Lung microvascular endothelial cell (primary cell): ENCODE results near the gene SLC2A2. TPM values are rescaled to one million over a fixed set of nuclear protein-coding genes. Genes with fewer than 3 reads are reported as not detected.
A peak's percentile ranks its signal among the peaks of the same experiment; 100 is the strongest.

Source experiments
- DNase-seq, 2 donors: peaks; one replicate each; pipeline versions ENCODE4 v3.0.0 to v3.0.0-alpha.2; 2010; ENCODE audit warnings: low read depth in 2 of 2
- total RNA-seq: library from RNA; depleted of rRNA; stranded (reverse); fragments of >200 nt; gene quantifications from 2 replicates; pipeline ENCODE4 v1.2.1, GENCODE V29; 2014

The SLC2A2 gene
- total RNA-seq, 1 donor from 2014 or later: not detected

DNA sequence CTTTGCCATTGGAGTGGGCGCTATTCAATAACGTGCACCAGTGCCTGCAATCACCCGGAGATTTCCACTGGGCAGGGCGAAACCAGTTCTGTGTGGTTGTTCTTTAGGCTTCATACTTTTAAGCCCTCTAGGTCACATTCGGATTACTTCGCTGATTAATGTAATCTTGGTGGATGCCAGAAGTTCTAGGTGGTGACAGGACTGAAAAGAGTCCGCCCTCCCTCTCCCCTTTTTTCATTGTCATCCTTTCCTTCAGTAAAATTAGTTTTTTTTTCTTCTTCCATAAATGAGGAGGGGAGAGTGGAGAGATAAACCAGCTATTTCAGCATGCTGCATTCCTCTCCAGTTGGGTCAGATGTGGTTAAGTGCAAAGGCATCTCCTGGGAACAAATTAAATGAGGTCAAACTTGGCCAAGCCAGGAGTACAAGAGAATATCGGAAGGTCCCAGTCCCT is 2.3 kb upstream of the SLC2A2 start:
- DNase-seq: no peak

DNA sequence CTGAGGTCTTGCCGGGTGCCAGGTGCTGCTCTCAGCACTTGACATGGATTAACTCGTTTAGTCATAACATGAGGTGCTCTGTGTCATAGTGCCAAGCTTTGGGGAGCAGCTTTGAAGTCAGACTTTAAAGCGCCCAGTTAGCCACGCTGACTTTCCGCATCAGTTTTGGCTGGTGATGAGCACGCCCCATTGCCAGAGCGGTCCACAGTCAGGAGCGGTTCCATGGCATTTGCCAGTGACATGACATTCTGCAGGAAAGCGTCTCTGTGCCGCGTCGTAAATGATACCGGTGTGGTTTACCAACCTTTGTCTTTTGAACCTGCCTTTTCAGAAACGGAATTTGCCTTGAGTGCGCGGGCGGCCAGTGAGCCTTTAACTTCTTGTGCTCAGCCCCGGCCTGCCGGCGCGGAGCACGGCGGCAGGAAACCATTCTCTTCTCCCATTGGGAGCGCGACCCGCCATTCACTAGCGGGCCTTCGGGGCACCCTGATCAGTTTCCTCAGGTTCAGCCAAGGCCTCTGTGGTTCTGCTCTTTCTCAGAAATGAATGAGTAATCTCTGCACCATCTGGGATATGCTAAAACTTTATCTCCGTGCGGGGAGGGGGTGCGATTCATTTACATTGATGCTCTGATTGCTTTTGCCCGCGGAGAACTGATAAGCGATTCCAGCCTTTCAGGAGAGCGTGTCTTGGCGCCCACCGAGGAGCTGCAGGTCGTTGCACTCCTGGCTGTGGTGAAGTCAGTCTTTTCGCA is 1.7 kb upstream of the SLC2A2 start:
- peak; percentile 20 to 41 for DNase-seq

DNA sequence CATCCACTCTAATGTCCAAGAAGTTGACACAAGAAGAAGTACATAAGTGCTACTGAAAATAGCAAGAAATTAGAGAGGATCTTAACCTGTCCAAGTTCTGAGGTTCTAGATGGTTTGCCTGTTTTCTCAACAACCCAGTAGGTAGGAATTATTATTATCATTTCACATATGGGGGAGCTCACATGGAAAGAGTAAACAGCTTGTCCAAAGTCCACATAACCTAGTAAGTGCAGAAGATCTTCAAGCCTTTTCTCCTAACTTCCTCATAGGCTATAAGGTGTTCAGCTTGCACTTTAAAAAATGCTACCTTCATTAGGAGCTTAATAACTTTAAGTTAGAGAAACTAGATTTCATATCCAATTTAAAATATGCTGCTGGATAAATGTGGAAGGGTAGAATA is 3.0 kb downstream of the SLC2A2 start:
- DNase-seq: no peak

DNA sequence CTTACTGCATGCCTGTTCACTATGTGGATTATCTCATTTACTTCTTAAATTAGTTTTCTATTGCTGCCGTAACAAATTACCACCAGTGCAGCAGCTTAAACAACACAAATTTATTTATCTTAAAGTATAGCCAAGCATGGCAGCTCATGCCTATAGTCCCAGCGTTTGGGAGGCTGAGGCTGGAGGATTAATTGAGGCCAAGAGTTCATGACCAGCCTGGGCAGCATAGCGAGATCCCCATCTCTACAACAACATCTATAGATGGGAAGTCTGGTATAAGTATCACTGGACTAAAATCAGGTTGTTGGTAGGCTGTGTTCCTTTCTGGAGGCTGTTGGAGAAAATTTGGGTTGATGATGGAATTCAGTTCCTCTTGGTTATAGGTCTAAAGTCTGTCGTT is 5.1 kb downstream of the SLC2A2 start:
- DNase-seq: no peak

DNA sequence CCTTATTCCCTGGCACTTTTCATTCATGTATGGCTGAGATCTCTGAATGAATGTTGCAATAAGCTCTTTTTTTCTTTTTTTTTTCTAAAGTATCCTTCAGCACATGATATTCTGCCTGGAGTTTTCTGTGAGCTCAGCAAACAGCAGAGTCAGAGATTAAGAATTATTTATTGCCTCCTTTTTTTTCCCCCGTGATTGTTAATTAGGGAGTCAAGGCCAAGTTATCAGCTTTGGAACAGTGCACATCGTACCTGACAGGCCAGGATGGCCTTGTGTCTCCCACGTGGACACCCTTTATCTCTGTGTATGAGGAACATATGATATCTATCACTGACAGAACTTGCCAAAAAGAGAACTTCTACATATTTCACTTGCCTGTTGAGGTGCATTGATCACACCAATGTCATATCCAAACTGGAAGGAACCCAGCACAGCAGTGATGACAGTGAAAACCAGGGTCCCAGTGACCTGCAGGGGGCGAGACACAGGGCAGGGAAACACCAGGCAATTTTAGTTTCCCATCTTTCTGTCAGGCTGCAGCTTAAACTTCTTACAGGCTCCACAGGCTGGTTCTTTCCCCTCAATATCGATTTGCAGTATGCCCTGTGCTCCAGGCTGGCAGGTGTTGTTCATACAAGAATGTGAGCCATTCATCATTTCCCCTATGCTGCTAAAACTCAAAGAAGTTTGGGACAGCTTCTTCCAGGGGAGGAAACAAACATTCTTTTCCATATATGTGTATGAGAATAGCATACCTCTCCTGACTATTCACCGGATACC is 8.2 kb downstream of the SLC2A2 start:
- no peak for DNase-seq

DNA sequence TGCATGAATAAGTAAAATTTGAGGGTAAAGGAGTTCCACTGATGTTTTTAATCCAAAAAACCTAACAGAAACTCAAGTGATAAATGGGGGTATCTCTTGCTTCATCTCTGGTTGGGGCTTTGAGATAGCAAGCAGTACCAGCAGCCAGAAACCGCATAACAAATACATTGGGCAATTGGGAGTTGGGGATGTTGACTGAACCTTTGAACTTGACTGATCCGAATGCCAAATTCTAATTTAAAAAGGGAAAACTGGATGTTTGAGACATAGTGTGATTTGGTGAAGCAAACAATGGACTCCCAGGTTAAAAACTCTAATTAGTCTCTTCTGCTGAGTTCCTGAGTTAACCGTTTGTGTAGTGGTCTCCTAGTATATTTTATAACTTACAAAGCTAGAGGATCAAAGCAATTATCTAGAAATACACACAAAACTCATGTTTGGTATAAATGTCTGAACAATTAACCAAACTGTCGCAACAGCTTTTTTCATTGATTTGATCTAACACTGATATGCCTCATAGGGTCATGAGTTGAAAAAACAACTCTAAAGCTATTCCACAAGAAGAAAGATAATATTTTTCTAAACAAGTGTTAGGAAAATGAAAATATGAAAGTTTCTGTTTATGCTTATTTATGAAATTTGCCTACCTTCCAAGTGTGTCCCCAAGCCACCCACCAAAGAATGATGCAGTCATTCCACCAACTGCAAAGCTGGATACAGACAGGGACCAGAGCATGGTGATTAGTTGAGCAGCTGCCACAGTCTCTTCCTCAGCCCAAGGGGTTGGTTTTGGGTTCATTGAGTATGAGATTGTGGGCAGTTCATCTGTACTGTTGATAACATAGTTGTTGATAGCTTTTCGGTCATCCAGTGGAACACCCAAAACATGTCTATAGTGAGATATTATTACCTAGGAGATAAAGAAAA is 12.4 kb downstream of the SLC2A2 start:
- DNase-seq: no peak

DNA sequence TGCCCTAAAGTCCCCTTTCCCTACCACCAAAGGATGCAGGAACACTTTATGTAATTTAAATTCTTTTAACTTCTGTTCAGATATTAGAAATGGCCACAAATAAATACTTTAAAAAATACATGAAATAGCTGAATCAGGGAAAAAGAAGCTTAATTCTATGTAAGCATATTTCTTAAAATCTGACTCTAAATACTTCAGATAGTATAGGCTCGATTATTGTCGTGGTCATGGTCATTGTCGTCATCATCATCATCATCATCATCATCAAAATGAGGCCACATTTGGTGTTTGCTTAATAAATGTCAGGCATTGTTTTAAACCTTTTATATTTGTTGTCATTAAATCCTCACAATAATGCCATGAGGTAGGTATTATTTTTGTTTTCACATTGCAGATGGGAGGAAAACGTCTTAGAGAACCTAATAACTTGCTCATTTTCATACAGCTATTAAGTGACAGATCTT is 14.6 kb downstream of the SLC2A2 start:
- DNase-seq: no peak

DNA sequence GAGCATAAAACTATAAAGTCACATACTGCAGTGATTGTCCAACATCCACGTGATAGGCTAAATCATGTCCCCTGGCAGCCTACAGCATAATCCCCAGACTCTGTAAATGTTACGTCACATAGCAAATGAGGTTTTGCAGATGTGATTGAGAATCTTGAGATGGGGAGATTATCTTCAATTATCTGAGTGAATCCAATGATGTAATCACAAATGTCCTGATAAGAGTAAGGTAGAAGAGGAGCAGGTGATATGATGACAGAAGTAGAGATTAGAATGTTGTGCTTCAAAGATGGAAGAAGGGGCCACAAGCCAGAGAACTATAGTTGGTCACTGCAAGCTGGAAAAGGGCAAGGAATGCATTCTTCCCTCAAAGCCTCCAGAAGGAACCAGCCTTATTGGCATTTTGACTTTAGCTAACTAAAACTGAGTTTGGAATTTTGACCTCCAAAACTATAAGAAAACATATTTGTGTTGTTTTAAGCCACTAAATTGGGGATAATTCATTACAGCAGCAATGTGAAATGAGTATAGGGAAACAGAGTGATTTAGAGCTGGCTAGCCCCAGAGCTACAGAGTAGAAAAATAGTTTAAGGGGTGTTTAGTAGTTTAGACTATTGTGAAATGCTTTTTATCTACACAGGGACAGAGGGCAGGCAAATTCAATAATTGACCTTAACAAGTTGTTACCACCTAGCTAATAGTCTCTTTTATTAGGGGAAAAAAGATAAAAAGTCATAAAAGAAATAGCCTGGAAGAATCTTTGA is 15.2 kb downstream of the SLC2A2 start:
- no peak for DNase-seq

DNA sequence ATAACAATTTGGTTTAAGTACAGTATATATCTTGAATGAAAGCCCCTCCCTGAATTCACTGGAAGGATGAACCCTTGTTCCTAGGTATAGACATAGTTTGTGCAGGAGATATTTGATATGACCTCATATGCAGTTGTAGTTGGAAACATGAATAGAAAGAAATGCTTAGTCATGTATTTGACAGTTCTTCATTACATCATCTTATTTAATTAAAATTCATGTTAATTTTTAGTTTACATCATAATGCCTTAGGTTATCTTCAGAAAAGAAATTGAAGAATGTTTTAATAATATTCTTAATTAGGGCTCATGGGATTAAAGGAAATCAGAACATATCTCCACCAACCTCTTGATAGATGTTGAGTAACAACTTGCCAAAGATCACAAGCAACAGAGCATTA is 19.2 kb downstream of the SLC2A2 start:
- DNase-seq: no peak

DNA sequence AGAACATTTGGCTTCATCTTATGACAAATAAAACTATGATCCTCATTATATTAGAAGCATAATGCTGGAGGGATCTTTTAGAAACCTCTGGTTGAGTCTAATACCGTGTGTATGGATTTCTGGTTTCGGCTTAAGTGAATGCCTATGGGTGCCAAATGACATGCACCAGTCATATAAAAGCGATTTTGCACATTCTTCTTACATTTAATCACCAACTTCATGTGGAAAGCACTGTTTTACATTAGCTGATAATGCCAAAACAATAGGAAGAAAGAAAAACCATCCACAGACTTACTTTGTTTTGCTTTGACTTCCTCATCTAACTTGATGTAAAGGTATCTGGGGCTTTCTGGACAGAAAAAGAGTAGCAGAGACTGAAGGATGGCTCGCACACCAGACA is 20.9 kb downstream of the SLC2A2 start:
- no peak for DNase-seq

DNA sequence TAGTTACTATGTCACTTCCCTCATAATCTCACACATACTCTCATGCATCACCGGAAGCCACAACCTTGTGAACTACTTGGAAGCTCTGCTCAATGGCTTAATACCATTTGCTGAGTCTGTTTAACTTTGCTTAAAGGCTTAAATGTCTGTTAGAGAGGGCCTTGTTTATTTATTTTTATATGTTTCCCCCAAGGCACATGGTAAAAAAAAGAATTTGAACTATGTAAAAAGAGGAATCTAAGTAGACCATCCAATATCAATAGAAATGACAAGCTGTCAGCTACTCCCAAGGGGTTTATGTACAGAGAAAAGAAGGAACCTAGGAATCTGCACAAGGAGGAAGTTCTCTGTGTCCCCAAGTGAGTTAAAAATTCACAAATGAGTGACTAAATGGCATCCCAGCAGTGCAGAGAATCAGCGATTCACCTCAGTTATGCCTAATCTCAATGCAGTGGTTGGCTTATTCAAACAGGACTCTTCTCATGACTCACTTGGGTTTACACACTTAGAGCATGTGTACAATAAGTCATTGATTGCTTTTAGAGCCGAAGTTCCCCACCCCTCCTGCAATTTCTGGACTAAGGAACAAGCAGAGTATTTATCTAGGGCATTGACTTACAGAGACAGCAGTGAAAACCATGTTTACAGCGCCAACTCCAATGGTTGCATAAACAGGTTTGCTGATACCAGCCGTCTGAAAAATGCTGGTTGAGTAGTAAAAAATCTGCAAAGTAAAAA is 24.4 kb downstream of the SLC2A2 start:
- DNase-seq: peak in 1 of 2 donors; percentile 56

DNA sequence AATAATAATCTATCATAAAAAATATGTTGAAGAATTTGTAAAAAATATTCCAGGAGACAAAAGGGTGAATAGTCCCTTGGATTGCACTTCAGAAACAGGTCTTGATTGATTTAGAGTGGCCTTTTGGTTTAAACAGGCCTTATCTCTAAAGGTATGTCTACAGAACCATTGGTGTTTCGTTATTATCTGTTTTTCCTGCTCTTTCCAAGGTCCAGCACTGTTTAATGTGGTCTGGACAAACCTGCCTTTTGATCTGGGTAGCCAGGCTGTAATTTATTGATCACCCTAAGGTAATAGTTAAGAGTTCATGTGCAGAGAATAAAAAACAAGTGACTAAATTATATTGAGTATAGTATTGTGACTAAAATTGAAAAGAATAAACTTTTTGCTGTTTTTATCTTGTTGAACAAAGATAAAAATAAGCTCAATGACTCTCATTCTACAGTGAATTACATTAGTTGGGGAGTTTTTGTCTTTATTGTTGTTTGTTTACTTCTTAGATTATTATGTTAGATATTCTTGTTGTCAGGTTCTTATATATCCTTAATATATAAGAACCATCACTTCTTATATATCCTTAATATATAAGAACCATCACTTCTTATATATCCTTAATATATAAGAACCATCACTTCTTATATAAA is 25.1 kb downstream of the SLC2A2 start:
- DNase-seq: no peak

DNA sequence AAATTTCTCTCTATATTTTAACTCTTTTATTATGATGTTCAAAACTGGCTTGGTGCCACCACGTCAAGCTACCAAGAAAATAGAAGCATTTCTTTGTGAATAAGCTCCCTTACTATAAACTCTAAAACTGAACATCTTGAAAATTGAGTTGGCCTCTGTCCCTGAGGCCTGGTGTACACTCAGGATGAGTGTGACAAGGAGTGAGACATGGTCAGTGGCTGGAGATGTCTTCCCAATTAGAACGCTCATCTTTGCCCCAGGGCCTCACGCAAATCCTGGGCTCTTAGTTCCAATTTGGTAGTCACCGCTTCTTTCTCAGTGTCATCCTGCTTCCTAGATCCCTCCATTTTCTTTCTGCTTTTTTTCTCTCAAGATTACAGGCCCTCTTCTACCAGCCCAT is 26.2 kb downstream of the SLC2A2 start:
- DNase-seq: no peak

DNA sequence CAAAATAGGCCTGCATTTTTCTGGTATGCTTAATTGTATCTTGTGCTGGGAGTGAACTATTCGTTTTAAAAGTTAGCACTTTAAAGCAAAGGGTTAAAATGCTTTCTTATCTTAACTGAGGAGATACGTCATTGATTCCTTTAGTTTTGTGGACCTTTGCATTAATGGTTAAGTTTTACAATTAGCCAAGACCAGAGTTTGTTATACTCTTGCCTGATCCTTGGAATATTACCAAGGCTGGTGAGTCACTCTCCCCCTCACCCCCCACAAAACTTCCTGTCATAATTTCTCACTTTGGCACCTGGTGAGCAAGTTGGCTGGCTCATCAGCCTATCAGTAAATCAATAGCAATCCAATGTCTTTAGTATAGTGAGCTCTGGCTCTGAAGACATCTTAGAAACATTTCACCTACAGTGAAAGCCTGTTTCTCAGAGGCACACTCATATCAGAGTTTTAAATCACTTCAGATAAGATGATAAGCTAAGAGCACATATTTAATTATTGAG is 26.7 kb downstream of the SLC2A2 start:
- peak; percentile 75 to 93 for DNase-seq

DNA sequence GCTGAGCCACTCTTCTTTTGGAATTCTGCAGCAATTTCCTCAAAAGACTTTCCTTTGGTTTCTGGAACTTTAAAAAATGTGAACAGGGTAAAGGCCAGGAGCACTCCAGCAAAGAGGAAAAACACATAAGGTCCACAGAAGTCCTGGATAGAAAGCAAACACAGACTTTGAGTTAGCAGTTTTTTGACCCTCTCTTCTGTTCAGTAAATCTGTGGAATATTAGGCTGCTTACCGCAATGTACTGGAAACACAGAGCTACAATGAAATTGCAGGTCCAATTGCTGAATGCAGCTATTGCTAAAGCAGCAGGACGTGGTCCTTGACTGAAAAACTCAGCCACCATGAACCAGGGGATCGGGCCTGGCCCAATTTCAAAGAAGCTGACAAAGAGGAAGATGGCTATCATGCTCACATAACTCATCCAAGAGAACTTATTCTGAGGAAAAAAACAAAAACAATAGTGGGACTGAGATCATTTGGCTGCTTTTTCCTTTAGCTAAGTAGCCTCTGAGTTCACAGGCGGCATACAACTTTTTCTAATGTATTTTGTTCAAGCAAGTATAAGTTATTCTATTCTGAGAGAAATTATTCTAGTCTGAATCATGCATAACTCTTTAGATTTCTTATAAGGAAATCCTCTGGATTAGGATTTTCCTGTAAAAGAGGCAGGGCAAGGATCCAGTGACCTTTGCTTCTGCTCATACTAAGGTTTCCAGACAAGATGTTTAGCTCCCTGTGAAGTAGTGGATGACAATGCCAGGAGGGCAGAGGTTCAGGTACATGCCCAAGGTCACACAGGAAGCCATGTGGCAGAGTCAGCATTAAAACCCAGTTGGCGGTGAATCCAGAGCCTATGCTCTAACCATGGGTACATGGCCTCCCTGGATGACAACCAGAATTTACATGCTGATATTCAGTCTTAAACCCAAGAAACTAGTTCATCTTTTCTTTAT is 28.3 kb downstream of the SLC2A2 start:
- DNase-seq: peak; percentile 39 to 85

DNA sequence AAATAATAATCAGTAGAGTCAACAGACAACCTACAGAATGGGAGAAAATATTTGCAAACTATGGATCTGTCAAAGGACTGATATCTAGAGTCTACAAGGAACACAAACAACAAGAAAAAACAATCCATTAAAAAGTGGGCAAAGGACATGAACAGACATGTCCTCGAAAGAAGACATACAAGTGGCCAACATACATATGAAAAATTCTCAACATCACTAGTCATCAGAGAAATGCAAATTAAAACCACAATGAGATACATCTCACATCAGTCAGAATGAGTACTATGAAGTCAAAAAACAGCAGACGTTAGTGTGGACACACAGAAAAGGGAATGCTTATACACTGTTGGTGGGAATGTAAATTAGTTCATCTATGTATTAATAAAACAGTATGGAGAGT is 33.7 kb downstream of the SLC2A2 start:
- DNase-seq: no peak

DNA sequence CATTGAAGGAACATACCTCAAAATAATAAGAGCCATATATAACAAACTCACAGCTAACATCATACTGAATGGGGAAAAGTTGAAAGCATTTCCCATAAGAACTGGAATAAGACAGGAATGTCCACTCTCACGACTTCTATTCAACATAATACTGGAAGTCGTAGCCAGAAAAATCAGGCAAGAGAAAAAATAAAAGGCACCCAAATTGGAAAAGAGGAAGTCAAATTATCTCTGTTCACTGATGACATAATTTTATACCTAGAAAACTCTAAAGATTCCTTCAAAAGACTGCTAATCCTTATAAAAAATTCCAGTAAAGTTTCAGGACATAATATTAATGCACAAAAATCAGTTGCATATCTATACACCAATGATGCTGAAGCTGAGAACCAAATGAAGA is 34.9 kb downstream of the SLC2A2 start:
- no peak for DNase-seq

DNA sequence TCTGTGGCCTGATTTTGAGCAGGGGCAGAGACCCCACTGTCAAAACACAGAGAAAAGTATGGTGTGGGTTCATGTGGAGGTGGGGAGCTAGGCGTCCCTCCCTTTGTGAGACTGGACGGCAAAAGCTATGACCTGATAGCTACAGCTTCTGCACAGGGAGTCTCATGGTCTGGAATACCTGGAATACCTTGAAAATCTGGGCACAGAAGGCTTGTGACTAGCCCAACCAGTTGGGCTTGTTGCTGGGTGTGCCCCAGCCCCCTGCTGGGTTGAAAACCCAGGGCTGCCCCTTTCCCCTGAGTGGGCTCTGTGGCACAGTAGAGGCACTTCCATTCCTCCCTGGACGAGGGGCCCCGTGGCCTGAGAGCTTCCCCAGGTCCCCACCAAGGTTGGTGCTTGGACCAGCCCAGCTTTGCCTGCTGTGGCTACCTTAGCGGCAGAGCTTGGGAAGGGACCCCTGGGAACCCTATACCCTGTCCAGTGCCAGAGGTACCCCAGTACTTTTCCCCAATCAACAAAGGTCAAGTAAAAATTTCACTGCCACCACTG is 37.3 kb downstream of the SLC2A2 start:
- no peak for DNase-seq
